ENCODE results near the gene KATNB1. TPM values are rescaled to one million over a fixed set of nuclear protein-coding genes. Genes with fewer than 3 reads are reported as not detected.

KATNB1 gene
- total RNA-seq, 2 experiments from 2014 or later: 21.0 to 22.3 TPM

- no peak overlapping the region for H3K27ac ChIP-seq (ENCODE audit: low read depth in 1 of 2, low read length in 2 of 2)
- no peaks in the 10 kb centered on the region for H3K9me3 Mint-ChIP-seq
- H3K27ac Mint-ChIP-seq: no peak overlapping the region
- intact Hi-C loops (cut with DNase I, micrococcal nuclease): no loop called here
- no peaks in the 10 kb centered on the region for H3K4me1 Mint-ChIP-seq (ENCODE audit: low read depth)
- no peaks in the 10 kb centered on the region for H3K36me3 Mint-ChIP-seq (ENCODE audit: low read depth)
- H3K9me3 ChIP-seq (ENCODE audit: control insufficient read depth in 1 of 2, insufficient read depth in 1 of 2, low read length in 2 of 2): no peaks in the 10 kb centered on the region
- ChIA-PET POLR2A (no interaction called here), CTCF (no interaction called here)
- H3K4me3 ChIP-seq (ENCODE audit: low read length): no peak overlapping the region
- peaks cover 15% of the 10 kb centered on the region for H3K4me1 ChIP-seq (ENCODE audit: insufficient read depth, low read length)
- no peak for DNase-seq
- no peaks in the 10 kb centered on the region for H3K36me3 ChIP-seq (ENCODE audit: insufficient read depth, low read length)
- no peaks in the 10 kb centered on the region for H3K27me3 Mint-ChIP-seq
- ATAC-seq (ENCODE audit: poor library complexity): no peak
- no peak for TF ChIP-seq CTCF (IDR thresholded peaks at IDR 0.05)
- no peak overlapping the region for H3K4me3 Mint-ChIP-seq
- no peaks in the 10 kb centered on the region for H3K27me3 ChIP-seq (ENCODE audit: control insufficient read depth in 1 of 2, insufficient read depth in 2 of 2, low read length in 2 of 2)
These were observed 25.7 kb downstream of the KATNB1 start for GRCh38 chr16:57761301-57761700.

GRCh38 chr16:57761957-57762356, 26.4 kb downstream of the KATNB1 start:
- H3K27me3 ChIP-seq (ENCODE audit: control insufficient read depth in 1 of 2, insufficient read depth in 2 of 2, low read length in 2 of 2): no peaks in the 10 kb centered on the region
- no peaks in the 10 kb centered on the region for H3K9me3 ChIP-seq (ENCODE audit: control insufficient read depth in 1 of 2, insufficient read depth in 1 of 2, low read length in 2 of 2)
- DNase-seq: no peak
- no peaks in the 10 kb centered on the region for H3K36me3 ChIP-seq (ENCODE audit: insufficient read depth, low read length)
- Mint-ChIP-seq H3K27me3 (no peaks in the 10 kb centered on the region), H3K27ac (no peak overlapping the region), H3K9me3 (no peaks in the 10 kb centered on the region), H3K4me3 (no peak overlapping the region), H3K36me3 (ENCODE audit: low read depth) (no peaks in the 10 kb centered on the region), H3K4me1 (ENCODE audit: low read depth) (no peaks in the 10 kb centered on the region)
- CTCF ChIA-PET: no interaction called here
- ATAC-seq (ENCODE audit: poor library complexity): no peak
- H3K27ac ChIP-seq (ENCODE audit: low read depth in 1 of 2, low read length in 2 of 2): no peak overlapping the region
- no peak overlapping the region for H3K4me3 ChIP-seq (ENCODE audit: low read length)
- peaks cover 14% of the 10 kb centered on the region for H3K4me1 ChIP-seq (ENCODE audit: insufficient read depth, low read length)
- TF ChIP-seq CTCF (IDR thresholded peaks at IDR 0.05): no peak
- intact Hi-C loops (cut with DNase I, micrococcal nuclease): no loop called here
- POLR2A ChIA-PET: no interaction called here

- no peaks in the 10 kb centered on the region for H3K36me3 ChIP-seq (ENCODE audit: insufficient read depth, low read length)
- no peaks in the 10 kb centered on the region for H3K27me3 Mint-ChIP-seq
- no peak for TF ChIP-seq CTCF (IDR thresholded peaks at IDR 0.05)
- H3K4me3 ChIP-seq (ENCODE audit: low read length): no peak overlapping the region
- H3K9me3 ChIP-seq (ENCODE audit: control insufficient read depth in 1 of 2, insufficient read depth in 1 of 2, low read length in 2 of 2): no peaks in the 10 kb centered on the region
- no peak overlapping the region for H3K4me3 Mint-ChIP-seq
- no peaks in the 10 kb centered on the region for H3K36me3 Mint-ChIP-seq (ENCODE audit: low read depth)
- H3K9me3 Mint-ChIP-seq: no peaks in the 10 kb centered on the region
- no peak overlapping the region for H3K27ac ChIP-seq (ENCODE audit: low read depth in 1 of 2, low read length in 2 of 2)
- H3K27me3 ChIP-seq (ENCODE audit: control insufficient read depth in 1 of 2, insufficient read depth in 2 of 2, low read length in 2 of 2): no peaks in the 10 kb centered on the region
- peaks cover 8% of the 10 kb centered on the region for H3K4me1 ChIP-seq (ENCODE audit: insufficient read depth, low read length)
- CTCF ChIA-PET: no interaction called here
- H3K4me1 Mint-ChIP-seq (ENCODE audit: low read depth): no peaks in the 10 kb centered on the region
- DNase-seq (no peak), ATAC-seq (ENCODE audit: poor library complexity) (no peak)
- intact Hi-C loops (cut with DNase I, micrococcal nuclease): no loop called here
- H3K27ac Mint-ChIP-seq: no peak overlapping the region
- POLR2A ChIA-PET: no interaction called here
These were observed 26.9 kb downstream of the KATNB1 start for GRCh38 chr16:57762365-57763040.

Data from CD4-positive, alpha-beta T cell (primary cell).